Gastrocnemius medialis (tissue), 4 donors: ENCODE data around the gene ETNK1.

Experiments used
- CTCF ChIP-seq, 5 experiments: fragments of 450-650 bp in 3 of 5; fragments of 200-600 bp in 2 of 5; sonication (generic) in 2 of 5; IDR thresholded peaks in 4 of 5; conservative IDR thresholded peaks in 1 of 5; 1 replicate in 4 of 5; 2 replicates in 1 of 5; pipeline ENCODE4 v1.5.1; 2016 to 2019; ENCODE audit warnings: antibody characterized with exemption in 5 of 5, mild to moderate bottlenecking in 3 of 5, moderate library complexity in 3 of 5
- POLR2A ChIP-seq, 2 donors: fragments of 450-650 bp; IDR thresholded peaks; one replicate each; pipeline ENCODE4 v1.6.1; 2017; ENCODE audit warnings: antibody characterized with exemption in 2 of 2, mild to moderate bottlenecking in 2 of 2, moderate library complexity in 2 of 2

DNA sequence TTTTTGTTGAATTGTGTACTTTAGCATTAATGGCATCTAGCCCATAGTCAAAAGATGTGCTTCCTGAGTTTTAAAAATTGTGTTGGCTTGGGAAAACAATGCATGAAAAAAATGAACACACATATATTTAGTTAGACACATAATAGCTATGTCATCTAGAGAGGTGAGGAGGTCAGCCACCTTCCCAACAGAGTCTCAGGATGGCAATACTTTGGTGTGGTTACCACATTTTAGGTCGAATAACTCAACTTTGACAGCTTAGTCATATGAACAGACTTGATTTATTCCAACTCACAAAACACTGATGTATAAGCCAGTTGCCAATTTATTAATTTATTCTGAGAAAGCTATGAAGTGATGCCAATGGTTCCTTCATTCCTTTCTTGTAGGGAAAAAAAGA is 114.0 kb downstream of the ETNK1 start:
- TF ChIP-seq CTCF (IDR thresholded peaks at IDR 0.05 in 4 of 5, conservative IDR thresholded peaks at IDR 0.05 in 1 of 5) (no peak), POLR2A (IDR thresholded peaks at IDR 0.05) (no peak)
